ENCODE measurements around the gene ST6GALNAC6. TPM values are rescaled to one million over a fixed set of nuclear protein-coding genes. Genes with fewer than 3 reads are reported as not detected.
A peak's percentile ranks its signal among the peaks of the same experiment; 100 is the strongest.

Gene ST6GALNAC6
- total and polyA plus RNA-seq, 10 of the 15 experiments (the other 5 are each of a cell fraction or from before 2014, with no cell fraction given) = 0.40 to 27.0 (median 16.8) TPM

GRCh38 chr9:127915801-127916719, 16.7 kb upstream of the ST6GALNAC6 start (continued):
- TF ChIP-seq STAT3 (IDR thresholded peaks at IDR 0.05; ENCODE audit: low read depth, low read length) = no peak
- peak; percentile 12 for TF ChIP-seq PBX3 (IDR thresholded peaks at IDR 0.05; ENCODE audit: insufficient replicate concordance, low read depth, low read length)
- no peak for TF ChIP-seq CUX1 (IDR thresholded peaks at IDR 0.05; ENCODE audit: insufficient replicate concordance, low read depth, low read length)
- TF ChIP-seq CBX5 (IDR thresholded peaks at IDR 0.05; ENCODE audit: low read depth) = no peak
- no peak for TF ChIP-seq ZNF207 (IDR thresholded peaks at IDR 0.05; ENCODE audit: borderline replicate concordance)
- peak; percentile 81 for TF ChIP-seq POLR2AphosphoS5 (IDR thresholded peaks at IDR 0.05; ENCODE audit: low read length)
- no peak for TF ChIP-seq SRF (IDR thresholded peaks at IDR 0.05; ENCODE audit: low read depth in 2 of 2, low read length in 2 of 2)
- no peak for TF ChIP-seq RFX5 (IDR thresholded peaks at IDR 0.05; ENCODE audit: low read depth, low read length)
- TF ChIP-seq MTA2 (IDR thresholded peaks at IDR 0.05; ENCODE audit: low read depth) = no peak
- no peak for TF ChIP-seq CBX3 (IDR thresholded peaks at IDR 0.05; ENCODE audit: borderline replicate concordance, low read depth)
- no peak for TF ChIP-seq HSF1 (IDR thresholded peaks at IDR 0.05; ENCODE audit: low read depth, low read length)
- TF ChIP-seq PML (IDR thresholded peaks at IDR 0.05; ENCODE audit: low read length) = no peak; the same call in 1 of the 2 replicates
- no peak for TF ChIP-seq KDM1A (IDR thresholded peaks at IDR 0.05; ENCODE audit: borderline replicate concordance)
- TF ChIP-seq ZNF622 (IDR thresholded peaks at IDR 0.05) = no peak
- no peak for TF ChIP-seq SIX5 (IDR thresholded peaks at IDR 0.05; ENCODE audit: low read depth, low read length, severe bottlenecking)
- TF ChIP-seq CTCF (IDR thresholded peaks at IDR 0.05 in 2 of 3, conservative IDR thresholded peaks at IDR 0.05 in 1 of 3; ENCODE audit: control insufficient read depth in 2 of 3, extremely low read depth in 1 of 3, insufficient read depth in 1 of 3, low read depth in 3 of 3, low read length in 3 of 3) = no peak
- no peak for TF ChIP-seq MYB (IDR thresholded peaks at IDR 0.05; ENCODE audit: borderline replicate concordance, low read depth, low read length)

Measured in GM12878 (cell line).